HG03439 (cell line): ENCODE data around the gene AGPAT1.
A peak's percentile ranks its signal among the peaks of the same experiment; 100 is the strongest.
"Not testable (repeated sequence)": the region's sequence is repeated elsewhere in the genome, so short reads cannot be mapped to it uniquely, and the experiment has no call there.

ENCODE experiments used
- ATAC-seq: cut with Tn5 transposase; IDR thresholded peaks from one replicate; pipeline ENCODE4 v1.9.1; 2021; ENCODE audit warnings: mild to moderate bottlenecking, moderate library complexity; ENCODE audit not compliant: unreplicated experiment

The AGPAT1 gene

DNA sequence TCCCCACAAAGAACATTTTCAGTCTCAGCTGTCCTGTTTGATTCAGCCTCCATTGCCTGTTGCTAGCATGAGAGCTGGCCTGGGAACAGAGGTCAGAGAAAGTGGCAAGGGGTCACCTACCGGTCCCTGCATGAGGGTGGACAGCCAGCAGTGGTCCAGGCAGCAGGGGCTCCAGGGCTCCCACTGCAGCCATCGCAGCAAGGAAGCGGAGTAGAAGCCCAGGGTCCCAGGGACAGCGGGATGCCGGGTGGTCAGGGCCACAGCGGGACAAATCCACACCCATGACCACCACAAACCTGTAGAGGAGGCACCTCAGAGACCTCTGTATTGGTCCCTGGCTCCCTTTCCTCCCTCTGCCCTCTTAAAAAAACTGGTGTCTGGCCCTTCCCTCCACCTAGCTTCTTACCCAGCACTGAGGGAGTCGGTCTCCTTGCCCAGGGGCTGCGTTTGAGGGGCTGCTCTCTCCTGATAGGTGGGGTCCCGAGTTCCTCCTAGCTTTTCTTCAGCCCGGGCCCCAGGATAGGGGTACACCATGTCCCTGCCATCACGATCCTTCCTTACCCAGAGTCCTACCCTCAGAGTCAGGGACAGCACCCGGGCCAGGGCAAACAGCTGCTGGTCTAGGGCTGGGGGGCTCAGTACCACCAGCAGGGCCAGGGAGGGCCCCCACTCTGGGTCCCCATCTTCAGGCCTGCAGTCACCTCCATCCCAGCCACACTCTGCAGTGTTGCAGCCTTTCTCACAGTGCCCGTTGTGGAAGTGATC, 25.0 kb upstream of the AGPAT1 start:
- ATAC-seq = no peak

GRCh38 chr6:32198866-32199265, 23.0 kb upstream of the AGPAT1 start:
- ATAC-seq = no peak

DNA sequence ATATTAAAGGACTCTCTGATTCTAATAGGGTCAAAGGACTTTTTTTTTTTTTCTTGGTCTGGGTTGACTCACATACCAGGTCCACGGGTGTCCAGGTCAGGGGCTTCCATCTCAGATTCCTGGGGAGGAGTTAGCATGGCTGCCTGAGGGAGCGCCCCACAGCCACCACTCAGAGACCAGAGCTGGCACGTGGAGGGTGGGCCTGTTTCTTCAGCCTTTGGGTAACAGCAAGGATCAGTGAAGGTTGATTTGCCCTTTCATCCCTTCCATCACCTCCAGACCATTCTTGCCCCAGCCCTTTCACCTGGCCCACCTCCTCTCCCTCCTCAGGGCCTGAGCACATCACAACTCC, 22.4 kb upstream of the AGPAT1 start:
- no peak for ATAC-seq

- no peak for ATAC-seq
Observed at GRCh38 chr6:32196682-32197616, 21.1 kb upstream of the AGPAT1 start.

GRCh38 chr6:32195902-32196681, 20.2 kb upstream of the AGPAT1 start:
- ATAC-seq = peak; percentile 76

DNA sequence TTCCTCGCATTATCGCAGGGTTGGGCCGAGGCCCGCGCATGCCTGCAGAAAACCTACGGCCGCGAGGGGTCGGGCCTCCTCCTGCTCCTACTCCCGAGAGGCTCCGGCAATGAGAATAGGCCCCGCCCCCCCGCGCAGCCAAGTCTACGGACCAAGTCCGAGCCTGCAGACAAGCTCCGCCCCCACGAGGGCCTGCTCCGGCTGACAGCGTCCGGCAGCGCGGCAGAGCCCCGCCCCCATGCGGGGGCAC, 19.7 kb upstream of the AGPAT1 start:
- ATAC-seq = peak; percentile 78

DNA sequence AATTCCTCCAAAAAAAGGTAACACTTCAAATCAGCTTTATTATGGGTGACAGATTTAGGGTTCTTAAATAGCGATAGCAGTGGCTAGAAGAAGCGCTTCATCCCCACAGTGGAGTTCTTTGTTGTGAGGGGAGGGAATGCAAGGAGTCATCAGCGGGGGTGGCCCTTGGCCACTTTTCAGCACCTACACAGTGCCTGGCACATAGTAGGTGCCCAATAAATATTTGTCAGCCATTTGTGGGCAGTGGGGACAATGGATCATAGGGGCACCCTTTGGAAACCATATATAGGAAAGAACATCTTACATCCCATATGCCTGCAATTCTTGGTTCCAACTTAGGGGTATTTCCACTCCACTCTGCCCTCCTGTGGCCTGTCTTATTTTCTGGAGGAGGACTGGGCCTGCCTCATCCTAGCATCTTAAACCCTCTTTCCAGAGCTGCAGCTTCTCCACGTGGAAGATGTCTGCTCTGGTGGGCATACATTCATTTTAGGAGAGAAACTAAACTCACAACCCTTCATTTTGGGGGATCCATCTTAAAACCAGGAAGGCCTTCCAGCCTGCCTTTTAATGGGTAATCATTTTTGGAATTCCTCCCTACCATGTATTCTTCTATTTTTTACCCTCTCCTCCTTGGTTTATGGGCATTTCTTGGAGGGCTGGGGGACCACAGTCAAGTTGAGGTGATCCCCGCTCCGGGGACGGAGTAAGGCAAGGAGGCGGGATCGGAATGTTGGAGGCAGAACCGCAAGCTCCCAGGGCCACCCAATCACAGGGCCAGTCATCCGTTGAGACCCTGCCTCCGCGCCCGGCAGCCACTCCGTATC, 19.2 kb upstream of the AGPAT1 start:
- ATAC-seq = no peak

DNA sequence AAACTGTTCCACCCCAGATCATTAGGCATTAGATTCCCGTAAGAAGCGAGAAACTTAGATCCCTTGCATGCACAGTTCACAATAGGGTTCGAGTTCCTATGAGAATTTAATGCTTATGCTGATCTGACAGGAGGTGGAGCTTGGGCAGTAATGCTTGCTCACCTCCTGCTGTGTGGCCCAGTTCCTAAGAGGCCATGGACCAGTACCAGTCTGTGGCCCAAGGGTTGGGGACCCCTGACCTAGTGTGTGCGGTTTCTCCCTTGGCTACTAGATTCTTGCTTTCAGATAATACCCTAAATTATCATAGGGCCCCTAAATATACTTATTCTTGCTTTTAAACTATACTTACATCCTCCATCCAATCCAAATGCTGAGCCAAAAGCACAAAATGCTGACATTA, 18.5 kb upstream of the AGPAT1 start:
- ATAC-seq = no peak

GRCh38 chr6:32193096-32193495, 17.2 kb upstream of the AGPAT1 start:
- not testable (repeated sequence) for ATAC-seq

GRCh38 chr6:32192608-32193039, 16.7 kb upstream of the AGPAT1 start, which contains the start of gene GPSM3:
TSS of gene GPSM3 (minus strand) at chr6:32192643. CDS start at chr6:32192513, 130 bp downstream.
- ATAC-seq = no peak

GRCh38 chr6:32191696-32192607, 16.1 kb upstream of the AGPAT1 start:
- ATAC-seq = no peak

DNA sequence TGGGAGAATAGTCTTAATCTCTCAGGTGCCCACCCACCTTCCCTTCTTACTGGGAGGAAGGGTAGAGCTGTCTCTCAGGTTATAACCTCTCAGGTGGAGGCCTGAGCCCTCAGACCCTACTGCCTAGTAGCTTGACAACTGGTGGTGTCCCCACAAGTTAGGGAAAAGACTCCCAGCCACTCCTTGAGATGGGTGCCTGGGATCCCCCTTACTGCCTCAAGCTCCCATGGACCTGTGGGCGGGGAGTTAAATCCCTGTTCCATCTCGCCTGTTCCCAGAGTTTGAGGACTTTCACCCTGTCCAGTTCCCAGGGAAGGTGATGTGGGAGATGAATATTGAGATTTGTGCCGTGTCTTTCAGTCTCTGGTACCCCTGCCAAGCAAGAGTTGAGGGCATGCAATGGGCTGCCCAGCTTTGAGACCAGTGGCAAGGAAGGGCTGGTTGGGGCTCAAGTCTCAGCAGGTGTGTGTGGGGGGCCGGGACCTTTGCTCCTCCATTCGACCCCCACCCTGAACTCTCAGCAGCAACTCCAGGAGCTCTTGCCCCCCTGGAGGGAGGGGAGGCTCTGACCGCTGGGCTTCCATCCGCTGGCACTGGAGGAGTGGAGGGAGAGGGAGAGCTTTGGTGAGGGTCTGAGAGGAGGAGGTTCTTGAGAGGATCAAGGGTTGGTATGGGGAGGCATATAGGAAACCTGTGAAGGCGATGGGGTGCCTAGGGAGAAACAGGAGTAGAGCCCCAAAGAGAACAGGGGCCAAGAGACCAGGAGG, 15.2 kb upstream of the AGPAT1 start:
- ATAC-seq = no peak

DNA sequence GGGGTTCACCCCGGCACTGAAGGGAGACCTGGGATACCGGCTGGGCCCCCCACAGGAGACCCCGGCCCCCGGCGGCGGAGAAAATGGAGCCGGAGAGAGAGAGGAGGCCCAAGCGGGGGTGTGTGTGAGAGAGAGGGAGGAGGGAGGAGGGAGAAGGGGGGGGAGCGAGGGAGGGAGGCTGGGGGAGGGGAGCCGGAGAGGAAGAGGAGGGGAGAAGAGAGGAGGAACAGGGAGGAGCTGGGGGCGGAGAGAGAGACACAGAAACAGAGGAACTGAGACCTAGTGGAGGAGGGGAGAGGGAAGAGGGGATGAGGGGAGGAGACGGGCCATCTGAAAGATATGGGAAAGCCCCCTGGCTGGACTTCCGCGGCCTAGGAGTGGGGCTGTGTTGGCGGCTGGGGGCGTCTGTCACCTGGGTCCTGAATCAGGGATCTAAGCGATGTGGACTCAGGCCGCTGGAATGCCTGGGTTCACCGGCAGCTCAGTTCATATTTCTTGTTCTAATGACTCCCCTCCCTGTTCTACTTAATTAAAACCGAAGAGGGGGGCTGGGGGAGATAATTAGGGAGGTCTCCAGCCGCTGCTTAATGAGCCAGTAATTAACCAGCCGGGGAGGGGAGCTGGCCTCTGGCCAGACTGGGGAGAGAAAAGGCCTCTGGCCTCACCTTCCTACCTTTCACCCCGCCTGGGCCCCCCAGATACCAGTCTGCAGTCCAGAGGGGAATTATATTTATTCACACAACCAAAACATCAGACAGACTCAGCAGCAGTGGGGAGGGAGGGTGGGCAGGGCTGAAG, 14.4 kb upstream of the AGPAT1 start, which contains the start of gene PBX2:
Gene PBX2 (minus strand): TSS at position 149 of the 798 bp plus-strand sequence. CDS start 287 bp downstream, outside the sequence.
- ATAC-seq = peak; percentile 47

- ATAC-seq = no peak
Observed at GRCh38 chr6:32189742-32190053, 13.8 kb upstream of the AGPAT1 start.

GRCh38 chr6:32189069-32189741, 13.3 kb upstream of the AGPAT1 start:
- ATAC-seq = no peak

GRCh38 chr6:32188381-32189068, 12.6 kb upstream of the AGPAT1 start:
- ATAC-seq = no peak
